C4-2B (cell line): Measurements from ENCODE around the gene CUZD1.

Source experiments
- H3K27ac ChIP-seq: fragments of 450-650 bp; 2 replicates; pipeline ENCODE4 v1.5.1; 2017
- CTCF ChIP-seq: fragments of 450-650 bp; conservative IDR thresholded peaks from 2 replicates; pipeline ENCODE4 v1.5.1; 2017; ENCODE audit warnings: mild to moderate bottlenecking
- ZFX ChIP-seq: fragments of 450-650 bp; IDR thresholded peaks from 2 replicates; pipeline ENCODE4 v1.6.1; 2017

Gene CUZD1

GRCh38 chr10:122802282-122802681 is 43.4 kb downstream of the CUZD1 start:
- H3K27ac ChIP-seq, result no peak overlapping the region
- no peak for TF ChIP-seq ZFX
- no peak for TF ChIP-seq CTCF

GRCh38 chr10:122798704-122799231 is 46.9 kb downstream of the CUZD1 start:
- no peak overlapping the region for H3K27ac ChIP-seq
- no peak for TF ChIP-seq CTCF
- TF ChIP-seq ZFX, result no peak

- TF ChIP-seq ZFX (no peak), CTCF (no peak)
- H3K27ac ChIP-seq, result no peak overlapping the region
Observed at GRCh38 chr10:122796796-122797195, 48.9 kb downstream of the CUZD1 start.

- H3K27ac ChIP-seq, result no peak overlapping the region
- TF ChIP-seq ZFX, result no peak
- no peak for TF ChIP-seq CTCF
Observed at GRCh38 chr10:122795924-122796323, 49.7 kb downstream of the CUZD1 start.

- TF ChIP-seq ZFX (no peak), CTCF (no peak)
- H3K27ac ChIP-seq, result no peak overlapping the region
Observed at GRCh38 chr10:122786269-122786668, 59.4 kb downstream of the CUZD1 start.

- TF ChIP-seq ZFX, result no peak
- no peak for TF ChIP-seq CTCF
- H3K27ac ChIP-seq, result no peak overlapping the region
Observed at GRCh38 chr10:122782911-122783310, 62.7 kb downstream of the CUZD1 start.
